ENCODE measurements around the gene POLD3.

- TF ChIP-seq EZH2 (IDR thresholded peaks at IDR 0.05) (no peak), POLR2AphosphoS5 (IDR thresholded peaks at IDR 0.05; ENCODE audit: borderline replicate concordance, low read depth, low read length) (no peak), FOXP2 (optimal IDR thresholded peaks at IDR 0.05; ENCODE audit: control extremely low read depth, extremely low read length, insufficient read depth) (no peak)
Measured at GRCh38 chr11:74685905-74686304, 93.5 kb downstream of the POLD3 start.
